GM19397 (cell line): Measurements from ENCODE around the gene UQCRFS1.
"Not testable (repeated sequence)": the region's sequence is repeated elsewhere in the genome, so short reads cannot be mapped to it uniquely, and the experiment has no call there.

Experiments used
- ATAC-seq: cut with Tn5 transposase; IDR thresholded peaks from one replicate; pipeline ENCODE4 v1.9.1; 2021; ENCODE audit warnings: mild to moderate bottlenecking, moderate library complexity; ENCODE audit not compliant: unreplicated experiment

UQCRFS1 gene

GRCh38 chr19:29215322-29215845 is 2.4 kb upstream of the UQCRFS1 start:
- no peak for ATAC-seq

GRCh38 chr19:29214411-29214810 is 1.5 kb upstream of the UQCRFS1 start:
- no peak for ATAC-seq

GRCh38 chr19:29212356-29212647 is 649 bp downstream of the UQCRFS1 start:
- no peak for ATAC-seq

DNA sequence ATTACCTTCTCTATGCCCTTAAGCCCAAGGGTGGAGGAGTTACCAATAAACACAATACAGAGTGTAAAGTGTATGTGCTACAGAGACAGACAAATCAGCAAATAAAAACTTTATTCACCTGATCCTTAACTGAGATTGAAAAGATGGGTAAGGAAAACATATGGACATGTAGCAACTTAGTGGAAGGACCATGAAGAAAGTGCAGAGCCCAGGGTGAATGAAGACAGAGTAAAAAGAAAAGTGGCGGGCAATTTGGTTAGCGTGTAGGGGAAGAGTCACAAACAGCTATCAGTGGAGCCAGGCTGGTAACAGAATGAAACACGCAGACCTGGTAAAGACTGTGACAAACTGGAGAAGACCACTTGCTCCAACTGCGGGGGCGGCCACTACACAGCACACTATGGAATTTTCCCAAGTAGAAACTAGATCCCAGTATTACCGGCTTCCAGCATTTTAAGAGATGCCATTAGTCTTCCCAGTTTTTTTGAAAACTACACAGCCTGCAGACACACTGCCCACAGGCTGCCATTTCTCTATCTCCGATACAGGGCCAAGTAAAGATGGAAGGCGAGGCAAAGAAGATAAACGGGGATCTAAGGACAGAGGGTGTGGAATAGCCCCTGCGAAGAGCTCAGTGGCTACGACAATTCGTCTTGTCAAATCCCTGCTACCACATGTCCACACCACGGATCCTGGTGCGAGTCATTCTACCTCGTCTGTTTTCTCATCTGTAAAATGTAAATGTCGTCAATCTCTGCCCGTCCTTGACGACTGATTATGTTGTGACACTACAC is 1.2 kb downstream of the UQCRFS1 start:
- ATAC-seq: no peak

DNA sequence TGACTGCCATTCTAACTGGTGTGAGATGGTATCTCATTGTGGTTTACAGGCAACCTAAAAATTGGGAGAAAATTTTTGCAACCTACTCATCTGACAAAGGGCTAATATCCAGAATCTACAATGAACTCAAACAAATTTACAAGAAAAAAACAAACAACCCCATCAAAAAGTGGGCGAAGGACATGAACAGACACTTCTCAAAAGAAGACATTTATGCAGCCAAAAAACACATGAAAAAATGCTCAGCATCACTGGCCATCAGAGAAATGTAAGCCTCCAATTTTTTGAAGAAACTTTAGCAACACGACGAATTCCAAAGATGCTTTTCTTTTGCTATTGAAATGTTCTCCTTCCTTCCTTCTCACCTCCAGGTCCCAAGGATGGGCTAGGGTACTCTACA is 1.9 kb downstream of the UQCRFS1 start:
- not testable (repeated sequence) for ATAC-seq

DNA sequence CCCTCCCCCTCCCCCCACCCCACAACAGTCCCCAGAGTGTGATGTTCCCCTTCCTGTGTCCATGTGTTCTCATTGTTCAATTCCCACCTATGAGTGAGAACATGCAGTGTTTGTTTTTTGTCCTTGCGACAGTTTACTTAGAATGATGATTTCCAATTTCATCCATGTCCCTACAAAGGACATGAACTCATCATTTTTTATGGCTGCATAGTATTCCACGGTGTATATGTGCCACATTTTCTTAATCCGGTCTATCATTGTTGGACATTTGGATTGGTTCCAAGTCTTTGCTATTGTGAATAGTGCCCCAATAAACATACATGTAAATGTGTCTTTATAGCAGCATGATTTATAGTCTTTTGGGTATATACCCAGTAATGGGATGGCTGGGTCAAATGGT is 2.4 kb downstream of the UQCRFS1 start:
- ATAC-seq: not testable (repeated sequence)

DNA sequence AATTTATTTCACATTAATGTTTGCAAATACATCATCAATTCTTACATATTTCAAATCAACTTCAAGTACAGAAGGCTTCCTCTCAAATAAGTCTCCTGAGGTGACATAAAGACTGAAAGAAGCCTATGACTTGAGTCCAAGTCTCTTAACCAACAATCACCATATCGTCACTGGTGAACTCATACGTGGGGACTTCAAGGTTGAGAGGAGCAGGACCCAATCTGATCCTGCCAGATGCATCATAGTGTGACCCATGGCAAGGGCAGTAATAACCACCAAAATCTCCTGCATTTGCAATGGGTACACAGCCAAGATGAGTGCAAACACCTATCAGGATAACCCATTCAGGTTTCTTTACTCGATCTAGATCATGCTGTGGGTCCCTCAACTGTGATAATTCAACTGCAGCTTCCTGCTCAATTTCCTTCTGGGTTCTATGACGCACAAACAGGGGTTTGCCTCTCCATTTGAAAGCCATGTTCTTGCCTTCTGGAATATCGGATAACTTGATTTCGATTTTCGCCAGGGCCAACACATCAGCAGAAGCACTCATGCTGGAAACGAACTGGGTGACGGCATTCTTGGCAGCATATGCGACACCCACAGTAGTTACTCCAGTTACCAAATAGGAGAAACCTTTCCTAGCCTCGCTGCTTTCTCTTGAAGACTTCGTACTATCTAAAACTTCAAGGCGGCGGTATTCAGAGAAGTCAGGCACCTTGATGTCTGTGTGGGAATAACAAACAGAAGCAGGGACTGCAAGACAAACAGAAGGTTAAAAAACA is 5.4 kb downstream of the UQCRFS1 start:
- not testable (repeated sequence) for ATAC-seq

DNA sequence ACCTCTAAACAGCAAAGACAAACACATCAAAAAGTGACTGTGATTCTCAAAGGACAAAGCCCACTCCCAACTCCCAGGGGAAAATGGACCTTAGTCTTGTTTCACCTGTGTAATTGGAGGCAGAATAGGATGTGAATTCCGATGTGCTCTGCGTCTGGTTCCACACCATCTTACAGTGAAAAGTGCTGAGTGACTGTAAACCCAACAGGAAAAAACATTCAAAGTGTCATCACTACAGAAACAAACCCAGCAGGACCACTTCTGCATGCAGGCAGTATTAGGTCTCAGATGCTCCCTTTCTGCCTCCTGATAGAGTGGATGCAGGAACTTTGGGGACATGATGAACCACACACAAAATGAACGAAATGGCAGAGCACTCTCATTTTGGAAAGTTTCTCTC is 6.5 kb downstream of the UQCRFS1 start:
- ATAC-seq: no peak

DNA sequence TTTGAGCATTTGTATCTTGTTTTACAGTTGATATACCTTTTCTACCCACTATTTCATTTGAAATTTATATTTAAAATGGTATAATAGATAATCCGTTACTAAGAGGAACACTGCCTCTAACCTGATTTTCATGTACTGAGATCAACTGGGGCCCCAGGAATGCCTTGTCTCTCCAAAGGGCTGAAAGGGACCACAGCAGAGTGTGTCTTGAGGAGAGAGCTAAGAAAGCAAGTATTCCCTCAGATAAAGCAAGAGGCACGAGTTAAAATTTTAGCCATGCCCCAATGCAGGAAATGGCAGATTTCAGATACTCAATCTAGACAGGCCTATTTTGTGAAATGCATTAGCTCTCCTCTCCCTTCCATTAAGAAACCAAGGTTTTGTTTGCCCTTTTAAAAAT is 10.7 kb downstream of the UQCRFS1 start:
- no peak for ATAC-seq

DNA sequence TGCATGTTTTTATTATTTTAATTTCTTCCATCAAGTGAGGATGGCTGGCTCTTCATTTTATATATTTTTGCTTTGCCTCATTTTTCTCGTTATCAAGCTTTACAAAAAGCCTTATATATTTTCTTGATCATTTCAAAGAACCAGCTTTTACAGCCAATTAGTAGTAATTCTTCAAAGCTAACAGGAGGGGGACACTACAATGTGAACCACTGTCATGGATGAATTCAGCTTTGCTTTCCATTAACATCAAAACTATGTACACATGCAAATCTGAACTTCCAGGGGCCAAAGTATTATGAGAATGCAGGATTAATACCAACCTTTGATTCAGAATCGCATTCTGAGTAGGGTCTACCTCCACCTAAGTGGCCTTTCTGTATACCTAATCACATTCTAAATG is 11.1 kb downstream of the UQCRFS1 start:
- ATAC-seq: no peak

GRCh38 chr19:29194658-29195057 is 18.3 kb downstream of the UQCRFS1 start:
- no peak for ATAC-seq

DNA sequence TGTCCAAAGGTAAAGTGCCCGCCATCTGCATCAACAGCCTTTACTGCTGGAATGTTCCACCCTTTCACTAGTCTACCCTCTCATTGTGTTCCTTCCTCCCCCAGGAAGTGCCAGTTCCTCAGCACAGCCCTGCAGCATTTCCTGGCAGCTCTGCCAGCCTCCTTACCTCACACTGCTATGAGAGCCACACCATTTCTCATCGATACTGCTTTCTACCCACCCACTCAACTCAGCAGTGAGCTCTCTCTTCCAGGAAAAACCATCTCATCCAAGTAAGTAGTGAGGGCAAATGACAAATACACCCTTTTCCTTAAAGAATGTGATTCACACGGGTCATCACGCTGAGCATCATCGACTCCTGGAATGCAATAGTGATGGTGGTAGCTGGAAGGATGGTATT is 19.8 kb downstream of the UQCRFS1 start:
- ATAC-seq: no peak

- no peak for ATAC-seq
Measured at GRCh38 chr19:29191005-29191404, 21.9 kb downstream of the UQCRFS1 start.

- ATAC-seq: no peak
Measured at GRCh38 chr19:29189033-29189360, 24.0 kb downstream of the UQCRFS1 start.

DNA sequence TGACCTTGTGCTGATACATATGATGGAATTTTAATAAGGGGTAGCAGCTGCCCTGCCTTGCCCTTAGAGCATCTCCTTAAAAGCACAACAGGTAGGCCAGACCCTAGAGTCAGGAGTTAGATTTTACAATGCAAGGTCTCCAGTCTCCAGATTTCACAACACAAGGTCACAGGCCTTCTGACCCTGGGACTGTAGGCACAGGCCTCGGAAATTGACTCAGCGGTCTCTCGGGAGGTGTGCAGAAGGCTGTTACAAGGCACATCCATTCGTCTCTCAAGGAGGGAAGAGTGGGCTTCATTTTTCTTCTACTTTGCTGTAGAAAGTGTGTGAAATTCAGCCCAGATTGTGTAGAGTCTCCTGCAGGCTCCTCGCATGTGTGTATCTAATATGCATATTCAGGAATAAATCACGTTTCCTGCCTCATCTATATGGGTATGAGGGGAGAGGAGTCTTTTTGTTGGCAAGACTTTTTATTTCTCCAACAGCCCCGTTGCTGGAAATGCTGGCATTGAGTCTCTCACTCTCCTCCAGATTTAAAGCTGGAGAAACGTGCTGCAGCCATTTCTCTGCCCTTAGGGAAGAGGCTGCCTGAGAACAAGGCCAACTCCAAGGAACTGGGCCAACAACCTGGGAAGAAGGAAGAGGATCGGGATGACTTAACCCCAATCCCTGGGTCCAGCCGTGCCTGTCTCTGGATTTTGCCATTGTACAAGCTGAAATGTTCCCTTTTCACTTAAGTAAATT is 24.5 kb downstream of the UQCRFS1 start:
- no peak for ATAC-seq

DNA sequence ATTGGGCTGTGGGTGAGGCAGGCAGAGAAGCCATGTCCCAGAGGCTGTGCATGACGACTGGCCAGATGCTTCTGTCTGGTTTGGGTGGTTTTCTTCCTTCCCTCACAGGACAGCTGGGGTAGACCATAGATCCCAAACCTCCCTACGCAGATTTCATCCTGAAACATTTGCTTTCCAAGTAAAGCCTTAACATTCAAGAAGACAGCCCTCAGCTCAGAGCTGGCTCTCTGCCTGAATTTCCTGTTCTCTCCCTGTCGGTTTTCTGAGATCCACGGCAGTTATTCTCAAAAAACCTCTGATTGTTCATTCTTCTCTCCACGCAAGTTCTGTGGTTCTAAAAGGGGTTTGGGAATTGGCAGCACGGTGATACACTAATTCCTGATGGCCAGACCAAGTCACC is 25.3 kb downstream of the UQCRFS1 start:
- ATAC-seq: no peak

GRCh38 chr19:29185427-29185826 is 27.5 kb downstream of the UQCRFS1 start:
- no peak for ATAC-seq

DNA sequence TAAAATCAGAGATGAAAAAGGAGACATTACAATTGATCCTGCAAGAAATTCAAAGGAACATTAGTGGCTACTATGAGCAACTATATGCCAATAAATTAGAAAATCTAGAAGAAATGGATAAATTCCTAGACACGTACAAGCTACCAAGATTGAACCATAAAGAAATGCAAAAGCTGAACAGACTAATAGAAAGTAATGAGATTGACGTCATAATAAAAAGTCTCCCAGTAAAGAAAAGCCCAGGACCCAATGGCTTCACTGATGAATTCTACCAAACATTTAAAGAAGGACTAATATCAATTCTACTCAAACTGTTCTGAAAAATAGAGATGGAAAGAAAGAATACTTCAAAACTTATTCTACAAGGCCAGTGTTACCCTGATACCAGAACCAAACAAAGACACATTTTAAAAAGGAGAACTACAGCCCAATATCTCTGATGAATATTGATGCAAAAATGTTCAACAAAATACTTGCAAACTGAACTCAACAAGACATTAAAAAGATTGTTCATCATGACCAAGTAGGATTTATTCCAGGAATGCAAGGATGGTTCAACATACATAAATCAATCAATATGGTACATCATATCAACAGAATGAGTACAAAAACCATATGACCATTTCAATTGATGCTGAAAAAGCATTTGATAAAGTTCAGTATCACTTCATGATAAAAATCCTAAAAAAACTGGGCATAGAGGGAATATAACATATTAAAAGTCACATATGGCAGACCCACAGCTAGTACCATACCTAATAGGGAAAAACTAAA is 35.8 kb downstream of the UQCRFS1 start:
- ATAC-seq: no peak

DNA sequence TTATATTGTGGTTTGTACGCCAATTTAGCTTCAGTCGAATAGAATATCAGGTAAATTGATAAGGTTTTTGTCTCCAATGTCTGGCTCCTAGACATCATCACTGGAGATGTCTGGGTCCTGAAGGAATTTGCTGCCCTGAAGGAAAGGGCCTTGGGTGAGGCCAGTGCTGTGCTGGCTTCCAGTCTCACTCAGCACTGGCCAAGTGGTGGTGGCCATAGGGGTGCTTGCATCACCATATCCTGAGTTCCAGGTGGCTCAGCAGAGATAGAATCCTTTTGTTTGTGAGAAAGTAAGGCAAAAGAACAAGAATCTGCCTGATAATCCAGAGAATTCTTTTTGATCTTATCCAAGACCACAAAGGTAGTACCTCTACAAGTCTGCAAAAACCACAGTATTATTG is 39.1 kb downstream of the UQCRFS1 start:
- ATAC-seq: no peak

DNA sequence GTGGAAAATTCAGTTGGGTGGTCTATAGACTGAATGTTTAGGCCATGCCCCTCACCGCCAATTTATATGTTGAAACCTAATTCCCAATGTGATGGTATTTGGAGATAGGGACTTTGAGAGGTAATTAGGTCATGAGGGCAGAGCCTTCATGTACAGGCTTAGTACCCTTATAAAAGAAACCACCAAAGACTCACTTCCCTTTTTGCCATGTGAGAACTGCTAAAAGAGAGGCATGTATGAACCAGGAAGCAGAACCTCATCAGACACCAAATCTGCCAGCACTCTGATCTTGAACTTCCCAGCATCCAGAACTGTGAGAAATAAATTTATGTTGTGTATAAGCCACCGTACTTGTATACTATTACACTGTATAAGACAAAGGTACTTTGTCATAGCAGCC is 40.6 kb downstream of the UQCRFS1 start:
- no peak for ATAC-seq

GRCh38 chr19:29171525-29171924 is 41.4 kb downstream of the UQCRFS1 start:
- no peak for ATAC-seq
